Activated T-cell treated with anti-CD3 and anti-CD28 coated beads, Interleukin-2, amount 50 U/mL, for 1 hour (primary cell): ENCODE results near the gene ASB1.

Experiments
- DNase-seq: peaks from one replicate; pipeline ENCODE4 v3.0.0-alpha.2; 2020

ASB1 gene

DNA sequence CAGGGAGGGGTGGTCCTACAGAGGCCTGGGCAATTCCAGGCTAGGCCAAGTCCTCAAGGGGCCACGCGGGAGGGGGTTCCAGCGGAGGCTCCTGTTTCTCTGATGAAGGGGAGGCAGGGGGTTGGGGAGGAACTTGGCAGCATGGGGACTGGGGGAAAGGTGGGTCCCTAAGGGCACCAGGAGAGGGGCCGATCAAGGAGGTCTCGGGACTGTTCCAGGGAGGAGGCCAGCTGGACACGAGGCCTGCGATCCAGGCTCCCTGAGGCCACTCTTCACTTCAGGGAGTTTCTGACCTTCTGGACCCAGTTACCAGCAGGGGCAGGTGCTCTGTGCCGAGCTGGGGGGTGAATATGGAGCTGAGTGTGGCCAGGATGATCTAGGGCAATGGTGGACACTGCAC is 71.5 kb downstream of the ASB1 start:
- DNase-seq = no peak

DNA sequence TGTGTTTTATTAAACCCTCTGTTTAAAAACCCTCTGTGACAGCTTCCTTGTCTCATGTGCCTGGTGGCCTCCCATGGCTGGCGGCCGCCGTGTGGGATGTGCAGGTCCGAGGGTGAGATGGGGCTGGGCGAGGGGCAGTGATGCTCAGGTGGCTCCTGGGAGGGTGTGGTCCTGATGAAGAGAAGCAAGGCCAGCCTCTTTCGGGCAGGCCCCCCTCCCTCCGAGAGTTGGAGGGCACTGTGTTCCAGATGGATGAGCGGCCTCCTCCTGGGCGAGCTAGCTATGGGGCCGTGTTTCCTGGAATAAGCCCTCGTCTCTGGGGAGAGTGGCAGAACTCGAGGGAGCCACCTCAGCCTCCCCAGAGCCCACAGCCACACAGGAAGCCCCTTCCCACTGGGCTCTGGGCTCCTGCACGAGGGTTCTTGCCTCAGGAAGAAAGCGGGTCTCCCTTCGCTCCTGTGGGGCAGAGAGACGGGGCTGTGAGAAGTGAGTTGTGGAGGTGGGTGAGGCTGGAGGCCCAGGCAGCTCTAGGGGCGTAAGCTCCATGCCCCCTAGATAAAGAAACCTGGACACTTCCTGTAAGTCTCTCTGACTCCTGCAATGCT is 72.1 kb downstream of the ASB1 start:
- DNase-seq = no peak

DNA sequence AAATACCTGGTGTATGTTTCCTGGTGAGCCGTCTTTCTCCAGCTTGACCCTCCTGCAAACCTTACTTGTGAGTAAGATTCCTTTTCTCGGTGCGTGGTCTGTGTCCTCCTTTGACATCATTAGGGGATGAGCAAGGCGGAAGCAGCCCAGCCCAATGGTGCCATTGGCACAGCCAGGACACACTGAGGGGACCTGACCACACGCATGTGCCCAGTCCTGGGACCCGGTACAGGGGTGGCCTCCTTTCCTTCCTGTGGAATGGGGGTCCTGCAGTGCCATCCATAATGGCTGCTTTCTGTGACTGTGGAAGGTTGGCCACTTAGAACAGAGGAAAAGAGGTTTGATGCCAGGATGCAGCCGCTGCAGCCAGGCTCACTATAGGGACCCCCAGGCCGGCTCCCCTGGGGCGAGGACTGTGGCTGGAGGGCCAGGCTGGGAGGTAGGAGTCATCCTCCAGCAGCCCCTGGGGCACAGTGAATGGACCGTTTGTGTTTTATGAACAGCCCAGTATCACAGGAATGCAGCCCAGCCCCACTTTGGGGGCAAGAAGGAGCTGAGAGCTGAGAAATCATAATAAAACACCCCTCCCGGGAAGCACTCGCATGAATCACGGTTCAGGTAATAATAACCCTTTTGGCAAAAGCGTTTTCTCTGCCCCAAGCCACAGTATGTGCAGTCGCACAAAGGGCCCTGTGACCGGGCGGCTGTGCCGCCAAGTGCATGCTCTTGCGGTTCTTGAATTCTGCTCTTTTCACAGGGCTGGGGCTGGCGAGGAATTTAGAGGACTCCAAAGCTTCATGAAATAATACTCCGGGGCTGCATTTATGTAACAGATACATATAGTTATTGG is 73.2 kb downstream of the ASB1 start:
- no peak for DNase-seq

DNA sequence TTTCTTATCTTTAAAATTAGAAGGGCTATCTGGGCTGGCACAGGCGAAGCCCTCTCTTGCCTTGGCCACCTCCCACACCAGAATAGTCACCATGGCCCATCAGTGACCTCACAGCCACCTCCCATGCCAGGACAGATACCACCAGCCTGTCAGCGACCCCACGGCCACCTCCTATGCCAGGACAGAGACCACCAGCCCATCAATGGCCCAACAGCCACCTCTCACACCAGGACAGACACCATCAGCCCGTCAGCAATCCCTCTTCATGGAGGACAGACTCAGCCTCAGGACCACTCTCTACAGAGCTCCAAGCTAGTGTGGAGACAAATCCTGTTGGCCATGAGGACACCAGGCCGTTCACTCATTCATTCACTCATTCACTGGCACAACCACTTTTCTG is 74.6 kb downstream of the ASB1 start:
- no peak for DNase-seq
